GM18868 (cell line): ENCODE results near the gene PTPRD.

Source experiments
- ATAC-seq: cut with Tn5 transposase; IDR thresholded peaks from one replicate; pipeline ENCODE4 v1.9.1; 2021; ENCODE audit warnings: mild to moderate bottlenecking, moderate library complexity; ENCODE audit not compliant: unreplicated experiment

PTPRD gene

GRCh38 chr9:8677741-8678140, 1935.1 kb downstream of the PTPRD start:
- no peak for ATAC-seq

- ATAC-seq = no peak
Measured at GRCh38 chr9:8674536-8674935, 1938.3 kb downstream of the PTPRD start.

GRCh38 chr9:8673830-8674229, 1939.0 kb downstream of the PTPRD start:
- ATAC-seq = no peak

- no peak for ATAC-seq
Measured at GRCh38 chr9:8670751-8671150, 1942.1 kb downstream of the PTPRD start.

GRCh38 chr9:8668751-8669150, 1944.1 kb downstream of the PTPRD start:
- no peak for ATAC-seq

- ATAC-seq = no peak
Measured at GRCh38 chr9:8668231-8668630, 1944.6 kb downstream of the PTPRD start.

GRCh38 chr9:8666060-8666459, 1946.7 kb downstream of the PTPRD start:
- ATAC-seq = no peak

GRCh38 chr9:8660383-8660782, 1952.4 kb downstream of the PTPRD start:
- no peak for ATAC-seq

- no peak for ATAC-seq
Measured at GRCh38 chr9:8659108-8659507, 1953.7 kb downstream of the PTPRD start.

GRCh38 chr9:8655071-8655470, 1957.7 kb downstream of the PTPRD start:
- ATAC-seq = no peak

GRCh38 chr9:8653855-8654254, 1958.9 kb downstream of the PTPRD start:
- ATAC-seq = no peak

GRCh38 chr9:8653111-8653510, 1959.7 kb downstream of the PTPRD start:
- no peak for ATAC-seq

- ATAC-seq = no peak
Measured at GRCh38 chr9:8652255-8652654, 1960.5 kb downstream of the PTPRD start.

- ATAC-seq = no peak
Measured at GRCh38 chr9:8651846-8652215, 1961.0 kb downstream of the PTPRD start.

- no peak for ATAC-seq
Measured at GRCh38 chr9:8651070-8651845, 1961.5 kb downstream of the PTPRD start.

- ATAC-seq = no peak
Measured at GRCh38 chr9:8649807-8650206, 1963.0 kb downstream of the PTPRD start.

- peak; percentile 48 for ATAC-seq
Measured at GRCh38 chr9:8649160-8649559, 1963.6 kb downstream of the PTPRD start.

- ATAC-seq = no peak
Measured at GRCh38 chr9:8648271-8648845, 1964.4 kb downstream of the PTPRD start.

- no peak for ATAC-seq
Measured at GRCh38 chr9:8647824-8648223, 1965.0 kb downstream of the PTPRD start.

- no peak for ATAC-seq
Measured at GRCh38 chr9:8644571-8644970, 1968.2 kb downstream of the PTPRD start.

- ATAC-seq = no peak
Measured at GRCh38 chr9:8643896-8644295, 1968.9 kb downstream of the PTPRD start.

- ATAC-seq = no peak
Measured at GRCh38 chr9:8643464-8643863, 1969.3 kb downstream of the PTPRD start.

- ATAC-seq = no peak
Measured at GRCh38 chr9:8640761-8641160, 1972.0 kb downstream of the PTPRD start.
